Activated CD4-positive, alpha-beta T cell treated with anti-CD3 and anti-CD28 coated beads for 48 hours (primary cell): ENCODE results near the gene IFNL2.

ENCODE experiments used
- DNase-seq: peaks from one replicate; pipeline ENCODE4 v3.0.0-alpha.2; 2020

IFNL2 gene

DNA sequence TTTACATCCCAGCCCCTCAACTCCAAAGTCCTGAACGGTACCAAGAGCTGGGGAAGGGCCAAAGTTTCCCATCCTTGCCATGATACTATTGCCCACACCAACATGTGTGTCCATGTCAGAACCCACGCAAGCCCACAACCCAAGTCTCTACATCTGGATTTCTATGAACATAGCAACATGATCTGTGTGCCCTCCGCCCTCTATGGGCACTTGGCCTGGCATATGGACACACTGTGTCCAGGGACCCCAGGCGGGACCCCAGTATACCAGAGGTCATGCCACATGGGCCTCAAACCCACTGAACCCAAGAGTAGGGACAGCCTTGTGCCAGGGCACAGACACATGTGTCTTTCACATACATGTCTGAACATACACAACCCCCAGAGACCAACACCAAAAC is 50.5 kb downstream of the IFNL2 start:
- DNase-seq = no peak

GRCh38 chr19:39319098-39319891 is 51.1 kb downstream of the IFNL2 start:
- no peak for DNase-seq
